GM19452 (cell line): ENCODE results near the gene ZNF766.
"Not testable (repeated sequence)": the region's sequence is repeated elsewhere in the genome, so short reads cannot be mapped to it uniquely, and the experiment has no call there.

ENCODE experiments used
- ATAC-seq: cut with Tn5 transposase; IDR thresholded peaks from one replicate; pipeline ENCODE4 v1.9.1; 2021; ENCODE audit not compliant: unreplicated experiment

Gene ZNF766

DNA sequence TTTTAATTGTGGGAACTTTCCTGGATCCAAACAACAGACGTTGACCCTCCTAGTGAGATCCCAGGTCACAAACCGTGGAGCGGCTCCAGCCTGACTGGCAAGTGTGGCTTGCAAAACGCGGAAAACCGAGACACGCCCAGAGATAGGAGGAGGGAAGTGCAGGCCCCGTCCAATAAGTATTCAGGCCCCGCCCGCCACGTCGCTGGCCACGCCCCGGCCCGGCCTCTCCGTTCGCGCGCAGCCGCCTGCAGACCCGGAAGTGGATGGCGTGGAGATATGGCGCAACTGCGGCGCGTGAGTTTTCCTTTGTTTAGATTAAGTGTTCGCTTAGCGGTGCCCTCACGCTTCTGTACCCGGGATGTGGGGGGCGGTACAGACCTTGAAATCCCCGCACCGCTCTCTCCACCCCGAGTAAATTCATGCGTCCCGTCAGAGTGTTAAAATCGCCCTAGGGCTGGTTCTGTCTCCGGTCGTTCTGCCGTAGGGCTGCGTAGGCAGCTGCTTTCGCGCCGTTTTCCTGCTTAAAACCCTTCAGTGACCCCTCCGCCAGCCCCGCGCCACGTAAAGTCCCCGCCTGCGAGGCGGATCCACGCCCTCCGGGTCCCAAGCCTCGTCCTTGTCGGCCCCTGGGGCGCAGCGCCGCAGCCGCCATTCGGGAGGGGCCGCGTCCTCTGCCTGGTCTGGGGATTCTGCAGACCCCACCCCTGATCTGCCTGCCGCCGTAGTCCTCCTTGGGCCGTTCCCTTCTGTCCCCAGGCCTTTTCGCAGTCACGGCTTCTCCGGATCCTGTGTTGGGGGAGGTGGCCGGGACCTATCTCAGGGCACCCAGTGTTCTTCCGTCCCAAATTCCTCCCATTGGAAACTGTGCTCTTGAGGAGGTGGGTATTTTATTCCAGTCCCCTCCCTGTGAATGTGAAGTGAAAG lies at the start of gene ZNF766:
Gene ZNF766, plus strand, starts transcription at position 250 of the 924 bp plus-strand sequence. Its CDS starts 27 bp downstream, at position 277.
- ATAC-seq: peak; percentile 97

DNA sequence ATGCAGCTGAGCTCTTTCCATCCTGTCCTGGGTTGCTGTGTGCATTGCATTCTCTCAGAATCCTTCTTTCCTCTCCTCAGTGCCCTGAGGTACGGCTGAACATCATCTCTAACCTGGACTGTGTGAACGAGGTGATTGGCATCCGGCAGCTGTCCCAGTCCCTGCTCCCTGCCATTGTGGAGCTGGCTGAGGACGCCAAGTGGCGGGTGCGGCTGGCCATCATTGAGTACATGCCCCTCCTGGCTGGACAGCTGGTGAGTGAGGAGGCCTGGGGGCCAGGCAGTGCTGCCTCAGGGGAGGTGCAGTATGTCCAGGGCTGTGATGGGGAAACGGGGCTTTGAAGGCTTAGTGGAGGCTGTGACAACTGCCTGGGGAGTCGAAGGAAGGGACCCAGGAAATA lies 49.8 kb upstream of the ZNF766 start:
- ATAC-seq: no peak

DNA sequence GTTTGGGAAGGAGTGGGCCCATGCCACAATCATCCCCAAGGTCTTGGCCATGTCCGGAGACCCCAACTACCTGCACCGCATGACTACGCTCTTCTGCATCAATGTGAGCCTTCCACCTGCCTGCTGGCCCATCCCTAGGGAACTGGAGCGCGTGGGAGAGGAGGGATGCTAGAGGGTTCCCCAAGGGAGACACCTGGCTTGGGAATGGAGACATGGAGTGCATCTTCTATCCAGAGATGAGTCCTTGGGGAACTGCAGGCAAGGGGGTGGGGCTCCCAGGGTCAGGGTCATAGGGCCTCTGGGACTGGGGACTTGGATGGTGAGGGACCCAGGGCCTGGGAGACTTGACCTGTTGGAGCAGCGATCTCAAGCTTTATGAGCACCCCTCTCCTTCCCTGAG lies 48.4 kb upstream of the ZNF766 start:
- ATAC-seq: no peak

DNA sequence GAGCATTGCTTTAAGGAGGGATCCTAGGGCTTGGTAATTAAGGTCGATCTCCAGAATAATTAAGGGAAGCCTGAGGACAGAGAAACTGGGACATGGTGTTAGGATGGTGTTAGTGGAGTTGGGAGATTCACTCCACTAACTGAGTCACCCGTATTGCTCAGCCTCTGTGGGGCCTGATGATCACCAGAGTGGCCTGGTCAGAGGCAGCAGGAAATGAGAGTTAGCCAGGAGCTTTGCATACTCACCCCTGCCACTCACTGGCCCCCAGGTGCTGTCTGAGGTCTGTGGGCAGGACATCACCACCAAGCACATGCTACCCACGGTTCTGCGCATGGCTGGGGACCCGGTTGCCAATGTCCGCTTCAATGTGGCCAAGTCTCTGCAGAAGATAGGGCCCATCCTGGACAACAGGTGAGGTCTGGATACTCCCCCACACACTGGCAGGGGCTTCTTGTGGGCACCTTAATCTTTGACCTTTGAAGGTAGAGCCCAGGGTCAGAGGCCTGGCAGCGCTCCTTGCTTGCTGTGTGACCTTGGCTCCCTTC lies 47.5 kb upstream of the ZNF766 start:
- ATAC-seq: no peak

DNA sequence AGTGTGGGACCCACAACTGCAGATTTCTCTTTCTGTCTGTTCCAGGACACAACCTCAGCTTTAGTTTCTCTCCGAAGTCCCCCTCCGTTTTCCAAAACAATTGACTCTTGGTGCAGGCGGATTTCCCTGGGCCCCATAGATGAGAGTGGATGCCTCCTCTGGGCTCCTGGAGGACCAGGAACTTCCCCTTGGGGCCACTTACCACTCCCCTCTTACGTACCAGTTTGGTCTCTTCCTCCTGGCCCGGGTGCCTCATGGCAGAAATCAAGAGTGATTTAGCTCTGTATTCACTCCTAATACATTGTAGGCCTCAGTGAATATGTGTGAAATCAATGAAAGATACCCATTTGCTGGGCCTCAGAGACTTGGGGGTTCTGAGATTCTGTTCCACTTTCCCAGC lies 45.2 kb upstream of the ZNF766 start:
- ATAC-seq: no peak

DNA sequence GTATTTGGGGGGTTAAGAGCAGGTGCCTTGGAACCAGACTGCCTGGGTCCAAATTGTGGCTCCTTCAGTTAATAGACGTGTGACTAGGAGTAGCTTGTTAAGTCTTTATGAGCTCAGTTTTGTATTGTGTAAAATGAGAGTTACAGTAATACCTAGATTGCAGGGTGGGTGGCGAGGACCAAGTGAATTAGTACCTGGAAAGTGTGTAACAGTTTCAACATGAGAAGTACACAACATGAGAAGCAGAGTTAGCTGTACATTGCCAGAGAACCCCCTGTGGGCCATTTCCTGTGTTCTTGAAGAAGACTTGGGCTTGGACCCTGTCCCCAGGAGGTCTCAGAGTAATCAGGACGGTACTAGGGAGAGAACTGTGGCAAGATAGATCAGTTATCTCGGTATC lies 42.7 kb upstream of the ZNF766 start:
- ATAC-seq: no peak

GRCh38 chr19:52227196-52227940 lies 42.0 kb upstream of the ZNF766 start:
- ATAC-seq: no peak

- no peak for ATAC-seq
Observed at GRCh38 chr19:52227980-52228379, 41.4 kb upstream of the ZNF766 start.

DNA sequence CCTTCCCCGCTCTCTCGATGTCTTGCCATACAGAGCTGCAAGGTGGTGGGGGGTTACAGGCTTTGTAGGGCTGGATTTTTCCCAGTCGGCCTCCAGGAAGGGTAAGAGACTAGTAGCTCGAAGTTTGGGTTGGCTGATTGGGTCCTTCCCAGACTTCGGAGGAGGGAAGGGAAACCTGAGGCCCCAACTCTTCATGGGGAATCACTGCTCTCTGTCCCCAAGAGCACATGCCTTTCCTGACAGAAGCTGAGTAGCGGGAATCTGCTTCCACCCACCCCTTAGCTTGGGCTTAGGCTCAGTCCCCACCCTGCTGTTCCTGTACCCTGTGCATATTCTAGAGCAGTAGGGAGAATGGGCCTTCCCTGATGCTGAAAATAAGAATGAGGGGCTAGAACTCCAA lies 39.9 kb upstream of the ZNF766 start:
- no peak for ATAC-seq

GRCh38 chr19:52230685-52231084 lies 38.7 kb upstream of the ZNF766 start:
- no peak for ATAC-seq

DNA sequence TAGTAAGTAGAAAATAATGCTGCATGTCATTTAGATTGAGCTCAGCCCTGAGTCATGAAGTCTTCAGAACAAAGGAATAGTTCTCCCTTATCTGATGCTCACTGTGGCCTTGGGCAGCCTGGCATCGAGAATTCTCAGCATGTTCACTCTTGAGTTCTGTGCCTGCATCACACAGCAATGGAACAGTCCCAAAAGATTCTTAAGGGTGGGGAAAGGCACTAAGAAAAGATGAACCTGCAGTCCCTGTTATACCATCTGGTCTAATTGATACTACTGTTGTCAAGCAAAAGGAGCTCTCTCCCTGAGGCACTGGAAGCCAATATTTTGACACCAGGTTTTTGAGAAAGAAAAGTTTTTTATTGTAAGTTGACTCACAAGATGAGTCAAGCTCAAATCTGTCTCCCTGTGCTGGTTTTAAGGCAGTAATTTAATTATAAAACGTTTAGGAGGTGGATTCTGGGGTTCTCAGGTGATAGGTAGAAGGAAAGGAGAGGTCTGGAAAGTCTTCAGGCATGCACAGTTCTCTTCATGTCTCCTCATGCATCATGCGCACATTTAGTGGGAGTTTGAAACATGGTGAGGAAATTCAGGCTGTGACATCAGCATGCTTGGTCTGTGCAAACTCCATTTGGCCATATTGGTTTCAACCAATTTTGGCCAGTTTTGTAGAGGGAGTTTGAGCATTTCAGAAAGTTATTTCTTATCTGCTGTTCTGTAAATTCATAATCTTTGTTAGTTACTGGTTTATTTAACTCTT lies 38.1 kb upstream of the ZNF766 start:
- no peak for ATAC-seq

GRCh38 chr19:52234406-52234805 lies 35.0 kb upstream of the ZNF766 start:
- no peak for ATAC-seq

DNA sequence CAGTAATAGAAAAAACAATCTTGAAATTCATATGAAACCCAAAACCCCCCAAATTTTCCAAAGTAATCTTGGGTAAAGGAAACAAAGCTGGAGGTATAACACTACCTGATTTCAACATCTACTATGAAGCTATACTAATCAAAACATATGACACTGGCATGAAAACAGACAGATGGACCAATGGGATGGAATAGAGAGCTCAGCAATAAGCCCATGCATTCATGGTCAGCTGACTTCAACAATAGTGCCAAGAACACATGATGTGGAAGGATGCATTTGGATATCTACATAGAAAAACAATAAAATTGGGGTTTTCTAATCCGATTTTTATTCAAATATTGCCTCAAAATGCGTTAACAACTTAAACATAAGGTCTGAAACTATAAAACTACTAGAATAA lies 32.2 kb upstream of the ZNF766 start:
- ATAC-seq: no peak

GRCh38 chr19:52237771-52238400 lies 31.5 kb upstream of the ZNF766 start:
- no peak for ATAC-seq

GRCh38 chr19:52244021-52244420 lies 25.4 kb upstream of the ZNF766 start:
- ATAC-seq: no peak

DNA sequence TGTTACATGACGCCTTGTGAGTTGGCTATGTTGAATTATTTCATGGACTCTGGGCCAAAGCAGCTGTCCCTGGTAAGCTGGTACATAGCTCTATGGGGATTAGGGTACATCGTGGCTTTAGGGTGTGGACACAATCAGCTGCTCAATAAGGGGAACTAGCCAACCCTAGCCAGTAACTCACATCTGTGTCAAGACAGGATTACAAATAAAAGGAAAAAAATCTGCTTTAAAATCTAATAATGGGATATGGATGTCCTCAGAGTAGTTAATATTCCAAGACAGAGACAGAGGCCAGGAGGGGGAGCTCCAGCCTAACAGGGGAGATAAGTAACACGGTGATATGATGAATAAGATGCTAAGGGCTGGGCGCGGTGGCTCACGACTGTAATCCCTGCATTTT lies 21.1 kb upstream of the ZNF766 start:
- no peak for ATAC-seq

GRCh38 chr19:52258426-52258825 lies 11.0 kb upstream of the ZNF766 start:
- no peak for ATAC-seq

DNA sequence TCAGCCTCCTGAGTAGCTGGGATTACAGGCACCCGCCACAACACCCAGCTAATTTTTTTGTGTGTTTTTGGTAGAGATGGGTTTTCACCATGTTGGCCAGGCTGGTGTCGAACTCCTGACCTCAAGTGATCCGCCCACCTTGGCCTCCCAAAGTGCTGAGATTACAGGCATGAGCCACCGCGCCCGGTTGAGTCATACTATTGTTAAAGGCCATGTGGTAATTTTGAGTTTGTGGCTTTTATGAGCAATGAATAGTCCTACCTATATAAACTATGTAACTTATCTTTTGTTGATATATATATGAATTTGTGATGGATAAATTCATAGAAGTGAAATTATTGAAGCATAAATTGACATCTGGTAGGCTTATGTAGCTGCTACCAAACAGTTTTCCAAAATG lies 3.8 kb upstream of the ZNF766 start:
- not testable (repeated sequence) for ATAC-seq

- no peak for ATAC-seq
Observed at GRCh38 chr19:52270266-52270885, 989 bp downstream of the ZNF766 start.

- ATAC-seq: no peak
Observed at GRCh38 chr19:52273301-52273700, 3.9 kb downstream of the ZNF766 start.
